Fibroblast of pulmonary artery (primary cell): ENCODE measurements around the gene FMNL3.

Experiments
- DNase-seq: peaks from one replicate; pipeline ENCODE4 v3.0.0-alpha.2; 2010; ENCODE audit warnings: low read depth
- H3K4me3 ChIP-seq: replicated peaks from 2 replicates; pipeline ENCODE4 v1.5.1; 2011; ENCODE audit warnings: low read depth, mild to moderate bottlenecking, control low read depth, low read length, moderate library complexity
- TF ChIP-seq, protein P1 (sequence below): IDR thresholded peaks from 2 replicates; pipeline ENCODE4 v1.5.1; 2011; ENCODE audit warnings: mild to moderate bottlenecking, control low read depth, low read length, inconsistent platforms; ENCODE audit errors: missing control alignments

Gene FMNL3

DNA sequence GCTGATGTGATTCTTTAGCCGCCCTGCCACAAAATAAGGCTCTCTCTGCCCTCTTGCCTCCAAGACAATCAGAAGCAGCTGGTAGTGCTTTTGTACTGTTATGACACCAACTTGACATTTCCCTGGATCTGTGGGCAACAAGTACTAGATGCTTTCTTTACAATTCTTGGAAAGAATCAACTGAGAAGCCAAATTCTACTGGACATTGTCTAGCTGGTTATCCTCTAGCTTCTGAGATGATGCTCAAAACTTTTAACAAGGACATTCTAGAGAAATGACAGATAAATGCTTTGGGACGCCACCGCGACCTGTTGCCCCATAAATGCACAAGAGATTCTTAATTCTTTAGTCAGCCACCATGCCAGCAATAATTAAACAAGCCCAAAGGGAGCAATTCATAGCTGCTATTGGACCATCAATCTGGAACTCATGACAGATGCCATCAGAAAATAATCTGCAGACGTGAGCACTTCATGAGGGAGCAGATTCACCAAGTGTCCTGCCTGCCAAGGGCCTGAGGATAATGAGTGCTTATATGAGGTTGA, 22.8 kb downstream of the FMNL3 start:
- no peak for DNase-seq
- no peak overlapping the region for H3K4me3 ChIP-seq
- TF ChIP-seq, protein P1, sequence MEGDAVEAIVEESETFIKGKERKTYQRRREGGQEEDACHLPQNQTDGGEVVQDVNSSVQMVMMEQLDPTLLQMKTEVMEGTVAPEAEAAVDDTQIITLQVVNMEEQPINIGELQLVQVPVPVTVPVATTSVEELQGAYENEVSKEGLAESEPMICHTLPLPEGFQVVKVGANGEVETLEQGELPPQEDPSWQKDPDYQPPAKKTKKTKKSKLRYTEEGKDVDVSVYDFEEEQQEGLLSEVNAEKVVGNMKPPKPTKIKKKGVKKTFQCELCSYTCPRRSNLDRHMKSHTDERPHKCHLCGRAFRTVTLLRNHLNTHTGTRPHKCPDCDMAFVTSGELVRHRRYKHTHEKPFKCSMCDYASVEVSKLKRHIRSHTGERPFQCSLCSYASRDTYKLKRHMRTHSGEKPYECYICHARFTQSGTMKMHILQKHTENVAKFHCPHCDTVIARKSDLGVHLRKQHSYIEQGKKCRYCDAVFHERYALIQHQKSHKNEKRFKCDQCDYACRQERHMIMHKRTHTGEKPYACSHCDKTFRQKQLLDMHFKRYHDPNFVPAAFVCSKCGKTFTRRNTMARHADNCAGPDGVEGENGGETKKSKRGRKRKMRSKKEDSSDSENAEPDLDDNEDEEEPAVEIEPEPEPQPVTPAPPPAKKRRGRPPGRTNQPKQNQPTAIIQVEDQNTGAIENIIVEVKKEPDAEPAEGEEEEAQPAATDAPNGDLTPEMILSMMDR: no peak

DNA sequence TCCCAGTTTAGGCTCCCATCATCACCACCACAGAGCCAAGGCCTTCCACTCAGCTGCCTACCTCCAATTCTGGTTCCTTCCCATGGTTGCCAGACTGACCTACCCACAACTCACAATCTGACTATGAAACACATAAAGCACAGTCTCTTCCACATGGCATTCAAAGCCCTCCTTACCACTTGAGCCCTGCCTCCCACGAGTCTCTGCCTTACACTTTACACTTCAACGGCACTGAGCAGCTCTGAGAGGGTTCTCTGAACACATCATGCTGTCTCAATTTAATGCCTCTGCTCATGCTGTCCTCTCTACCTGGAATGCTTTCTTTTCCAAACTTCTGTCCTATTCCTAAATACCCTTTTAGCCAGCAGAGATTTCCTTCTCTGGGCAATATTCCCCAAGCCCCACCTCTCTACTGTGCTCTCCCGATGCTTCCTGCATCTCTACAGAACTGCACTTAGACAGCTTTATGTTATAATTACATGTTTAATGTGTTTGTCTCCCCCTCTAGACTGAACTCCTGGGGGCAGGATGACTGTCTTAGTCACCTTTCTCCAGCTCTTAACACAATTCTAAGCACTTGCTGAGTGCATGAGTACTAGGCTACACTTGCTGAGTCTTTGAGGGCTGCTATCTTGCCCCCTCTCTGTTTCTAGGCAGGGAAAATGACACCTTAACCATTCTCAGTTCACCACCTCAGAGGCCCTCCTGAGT, 23.5 kb downstream of the FMNL3 start:
- no peak for DNase-seq
- TF ChIP-seq, protein P1: no peak
- H3K4me3 ChIP-seq: no peak overlapping the region

DNA sequence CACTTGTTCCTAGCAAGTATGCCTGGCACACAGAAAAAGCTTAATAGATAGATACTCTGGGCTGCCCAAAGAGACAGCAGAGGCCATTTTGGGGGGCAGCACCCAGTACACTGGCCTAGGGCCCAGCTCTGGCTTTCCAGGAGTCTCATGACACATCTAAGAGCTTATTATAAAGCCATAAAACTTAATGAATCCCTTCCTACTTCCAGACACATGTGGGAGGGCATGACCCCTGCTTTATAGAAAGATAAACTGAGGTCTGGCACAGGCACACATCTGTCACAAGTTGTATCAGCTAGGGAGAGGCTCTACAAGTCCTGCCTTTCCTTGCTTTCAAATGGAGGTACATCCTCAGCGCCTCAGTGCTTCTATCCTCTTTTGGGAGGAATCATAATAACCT, 27.1 kb downstream of the FMNL3 start:
- no peak overlapping the region for H3K4me3 ChIP-seq
- TF ChIP-seq, protein P1: no peak

DNA sequence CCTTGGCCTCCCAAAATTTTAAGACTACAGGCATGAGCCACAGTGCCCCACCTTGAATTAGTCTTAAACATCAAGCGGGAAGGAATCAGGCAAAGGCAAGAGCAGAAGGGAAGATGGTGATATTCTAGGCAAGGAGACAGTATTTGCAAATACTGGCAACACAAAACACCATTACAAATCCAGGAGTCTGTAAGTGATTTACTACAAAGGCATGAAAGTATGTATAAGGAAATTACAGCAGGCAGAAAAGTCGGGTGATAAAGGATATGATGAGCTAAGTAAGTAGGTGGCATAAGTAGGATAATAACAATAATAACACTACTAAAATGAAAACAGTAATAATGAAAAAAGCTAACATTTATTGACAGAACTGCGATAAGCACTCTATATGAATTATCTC, 28.5 kb downstream of the FMNL3 start:
- DNase-seq: no peak
- TF ChIP-seq, protein P1: no peak
- no peak overlapping the region for H3K4me3 ChIP-seq

More for the DNA sequence above, 27.1 kb downstream of the FMNL3 start:
- DNase-seq: no peak

DNA sequence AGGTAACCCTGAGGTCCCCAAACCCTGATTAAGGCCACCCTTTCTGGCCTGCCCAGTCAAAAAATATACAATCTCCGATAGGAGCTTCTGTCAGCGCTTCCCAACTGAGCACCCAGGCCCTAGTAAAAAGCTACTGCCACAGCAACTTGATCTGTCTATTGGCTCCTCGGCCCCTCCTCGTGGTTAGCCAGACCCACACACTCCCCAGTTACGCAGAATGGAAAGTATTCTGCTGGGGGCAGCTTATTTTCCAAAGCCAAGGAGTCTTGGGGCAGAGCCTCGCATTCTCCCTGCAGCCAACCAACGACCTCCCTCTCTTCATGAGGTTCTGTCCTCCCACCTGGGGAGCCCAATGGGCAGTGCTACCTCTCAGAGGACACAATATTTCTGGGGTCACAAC, 32.1 kb downstream of the FMNL3 start:
- DNase-seq: no peak
- H3K4me3 ChIP-seq: no peak overlapping the region

DNA sequence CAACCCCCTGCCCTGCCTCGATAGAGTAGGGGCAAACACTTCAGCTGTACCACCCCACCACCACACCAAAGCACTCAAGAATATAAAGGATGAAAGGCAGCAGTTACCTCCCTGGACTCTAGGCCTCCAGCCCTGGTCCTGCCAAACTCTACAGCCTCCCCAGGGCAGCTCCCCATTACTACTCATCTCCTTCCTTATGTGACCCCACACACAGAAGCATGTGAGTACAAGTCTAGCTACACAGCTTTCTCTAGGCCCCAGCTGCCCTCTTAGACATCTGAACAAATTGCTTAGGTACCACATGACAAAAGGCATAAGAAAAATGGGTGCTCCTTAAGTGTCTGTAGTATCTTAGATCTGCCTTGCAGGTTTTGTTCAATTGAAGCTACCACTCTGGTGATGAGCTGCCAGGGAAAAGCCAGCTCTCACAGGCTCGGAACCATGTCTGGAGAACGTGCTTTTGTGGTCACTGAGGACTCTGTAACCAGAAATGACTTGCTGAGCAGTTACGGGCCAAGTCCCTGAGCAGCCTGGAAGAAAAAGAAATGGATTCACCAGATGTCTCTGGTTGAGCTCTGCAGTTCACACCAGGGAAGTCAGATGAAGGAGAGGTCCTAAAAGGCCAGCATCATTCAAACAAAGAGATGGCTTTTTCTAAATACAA, 32.8 kb downstream of the FMNL3 start:
- TF ChIP-seq, protein P1: no peak
- H3K4me3 ChIP-seq: no peak overlapping the region
- DNase-seq: peak; percentile 32

More for the DNA sequence above, 32.1 kb downstream of the FMNL3 start:
- TF ChIP-seq, protein P1: no peak
